GM08714 (cell line): ENCODE measurements around the gene LSM3.

ENCODE experiments used
- H3K4me3 ChIP-seq: fragments of 200-500 bp; sonication (Bioruptor generic); 2 replicates; pipeline ENCODE4 v1.5.1; 2014; ENCODE audit warnings: mild to moderate bottlenecking, low read length, inconsistent platforms
- ZNF274 ChIP-seq: IDR thresholded peaks from 2 replicates; pipeline ENCODE4 v1.6.1; 2012; ENCODE audit warnings: mild to moderate bottlenecking, low read depth, low read length

Gene LSM3

GRCh38 chr3:14158370-14158769 lies 20.2 kb upstream of the LSM3 start:
- no peak for TF ChIP-seq ZNF274

GRCh38 chr3:14159426-14159825 lies 19.2 kb upstream of the LSM3 start:
- no peak for TF ChIP-seq ZNF274
- no peak overlapping the region for H3K4me3 ChIP-seq

More at GRCh38 chr3:14158370-14158769, 20.2 kb upstream of the LSM3 start:
- no peak overlapping the region for H3K4me3 ChIP-seq

- no peak for TF ChIP-seq ZNF274
- no peak overlapping the region for H3K4me3 ChIP-seq
Measured at GRCh38 chr3:14161282-14161681, 17.3 kb upstream of the LSM3 start.

GRCh38 chr3:14162178-14162577 lies 16.4 kb upstream of the LSM3 start:
- no peak overlapping the region for H3K4me3 ChIP-seq
- TF ChIP-seq ZNF274: no peak

- no peak overlapping the region for H3K4me3 ChIP-seq
- no peak for TF ChIP-seq ZNF274
Measured at GRCh38 chr3:14166877-14167603, 11.6 kb upstream of the LSM3 start.

GRCh38 chr3:14169435-14169834 lies 9.2 kb upstream of the LSM3 start:
- no peak overlapping the region for H3K4me3 ChIP-seq

GRCh38 chr3:14169871-14170270 lies 8.7 kb upstream of the LSM3 start:
- H3K4me3 ChIP-seq: no peak overlapping the region
- TF ChIP-seq ZNF274: no peak

More at GRCh38 chr3:14169435-14169834, 9.2 kb upstream of the LSM3 start:
- no peak for TF ChIP-seq ZNF274

- TF ChIP-seq ZNF274: no peak
- no peak overlapping the region for H3K4me3 ChIP-seq
Measured at GRCh38 chr3:14170531-14171159, 8.0 kb upstream of the LSM3 start.

- no peak overlapping the region for H3K4me3 ChIP-seq
- TF ChIP-seq ZNF274: no peak
Measured at GRCh38 chr3:14172496-14172895, 6.1 kb upstream of the LSM3 start.

GRCh38 chr3:14174483-14174882 lies 4.1 kb upstream of the LSM3 start:
- H3K4me3 ChIP-seq: no peak overlapping the region
- no peak for TF ChIP-seq ZNF274

- H3K4me3 ChIP-seq: peak overlapping the region; percentile 28; the same call in 1 of the 2 replicates
- no peak for TF ChIP-seq ZNF274
Measured at GRCh38 chr3:14175383-14176037, 3.1 kb upstream of the LSM3 start.

- TF ChIP-seq ZNF274: no peak
- H3K4me3 ChIP-seq: peak overlapping the region; percentile 99
Measured at GRCh38 chr3:14177580-14178246, 904 bp upstream of the LSM3 start.

GRCh38 chr3:14179114-14179465 lies 473 bp downstream of the LSM3 start:
- H3K4me3 ChIP-seq: peak overlapping the region; percentile 99
- TF ChIP-seq ZNF274: no peak

- TF ChIP-seq ZNF274: no peak
Measured at GRCh38 chr3:14179795-14180194, 1.2 kb downstream of the LSM3 start.

More at GRCh38 chr3:14179795-14180194, 1.2 kb downstream of the LSM3 start:
- peak overlapping the region; percentile 99; the same call in 1 of the 2 replicates for H3K4me3 ChIP-seq
